Measurements from ENCODE around the gene TSPEAR.
"Not testable (repeated sequence)": the region's sequence is repeated elsewhere in the genome, so short reads cannot be mapped to it uniquely, and the experiment has no call there.

The TSPEAR gene

DNA sequence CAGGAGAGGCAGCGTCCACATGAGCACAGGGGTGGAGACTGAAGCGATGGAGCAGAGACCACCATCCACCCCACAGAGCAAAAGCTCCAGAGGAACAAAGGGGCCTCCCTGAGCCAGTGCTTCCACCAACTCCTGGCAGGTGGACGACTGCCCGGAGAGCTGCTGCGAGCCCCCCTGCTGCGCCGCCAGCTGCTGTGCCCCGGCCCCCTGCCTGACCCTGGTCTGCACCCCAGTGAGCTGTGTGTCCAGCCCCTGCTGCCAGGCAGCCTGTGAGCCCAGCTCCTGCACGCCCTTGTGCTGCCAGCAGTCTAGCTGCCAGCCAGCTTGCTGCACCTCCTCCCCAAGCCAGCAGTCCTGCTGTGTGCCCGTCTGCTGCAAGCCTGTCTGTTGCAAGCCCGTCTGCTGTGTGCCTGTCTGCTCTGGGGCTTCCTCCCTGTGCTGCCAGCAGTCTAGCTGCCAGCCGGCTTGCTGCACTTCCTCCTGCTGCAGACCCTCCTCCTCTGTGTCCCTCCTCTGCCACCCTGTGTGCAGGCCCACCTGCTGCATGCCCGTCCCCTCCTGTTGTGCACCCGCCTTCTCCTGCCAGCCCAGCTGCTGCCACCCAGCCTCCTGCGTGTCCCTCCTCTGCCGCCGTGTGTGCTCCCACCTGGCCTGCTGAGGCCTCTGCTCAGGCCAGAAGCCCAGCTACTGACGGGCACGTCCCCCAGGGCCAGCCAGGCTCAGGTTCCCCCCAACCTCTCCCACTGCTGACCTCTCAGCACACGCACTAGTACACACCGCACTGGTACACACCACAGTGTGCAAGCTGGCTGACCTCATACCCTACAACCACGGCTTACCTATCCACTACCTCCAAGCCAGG lies 9.0 kb downstream of the TSPEAR start:
- DNase-seq (ENCODE audit: low spot score) = no peak

DNA sequence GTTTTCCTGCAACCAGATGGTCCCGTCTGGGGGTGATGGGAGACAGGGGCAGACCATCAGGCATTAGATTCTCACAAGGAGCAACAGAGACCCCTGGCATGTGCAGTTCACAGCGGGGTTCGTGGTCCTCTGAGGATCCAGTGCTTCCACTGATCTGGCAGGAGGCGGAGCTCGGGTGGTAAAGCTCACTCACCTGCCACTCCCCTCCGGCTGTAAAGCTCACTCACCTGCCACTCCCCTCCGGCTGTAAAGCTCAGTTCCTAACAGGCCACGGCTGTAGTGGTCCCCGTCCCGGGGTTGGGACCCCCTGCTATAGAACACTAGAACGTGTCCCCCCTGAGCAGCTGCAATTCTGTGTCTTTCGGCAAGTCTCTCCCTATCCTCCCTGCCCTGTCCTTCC lies 9.8 kb downstream of the TSPEAR start:
- no peak for DNase-seq (ENCODE audit: low spot score)

DNA sequence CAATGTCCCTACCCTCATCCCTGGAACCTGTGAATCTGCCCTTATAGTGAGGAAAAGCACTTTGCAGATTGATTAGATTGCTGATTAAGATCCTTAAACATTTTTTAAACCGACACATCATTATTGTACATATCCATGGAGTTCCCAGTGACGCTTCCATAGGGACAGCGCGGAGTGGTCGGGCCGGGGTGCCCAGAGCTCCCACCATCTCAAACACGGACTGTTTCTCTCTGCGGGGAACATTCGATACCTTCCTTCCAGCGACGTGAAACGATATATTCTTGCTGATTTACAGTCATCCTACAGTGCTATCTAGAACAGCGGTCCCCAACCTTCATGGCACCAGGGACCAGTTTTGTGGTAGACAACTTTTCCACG lies 10.4 kb downstream of the TSPEAR start:
- DNase-seq (ENCODE audit: low spot score) = no peak

DNA sequence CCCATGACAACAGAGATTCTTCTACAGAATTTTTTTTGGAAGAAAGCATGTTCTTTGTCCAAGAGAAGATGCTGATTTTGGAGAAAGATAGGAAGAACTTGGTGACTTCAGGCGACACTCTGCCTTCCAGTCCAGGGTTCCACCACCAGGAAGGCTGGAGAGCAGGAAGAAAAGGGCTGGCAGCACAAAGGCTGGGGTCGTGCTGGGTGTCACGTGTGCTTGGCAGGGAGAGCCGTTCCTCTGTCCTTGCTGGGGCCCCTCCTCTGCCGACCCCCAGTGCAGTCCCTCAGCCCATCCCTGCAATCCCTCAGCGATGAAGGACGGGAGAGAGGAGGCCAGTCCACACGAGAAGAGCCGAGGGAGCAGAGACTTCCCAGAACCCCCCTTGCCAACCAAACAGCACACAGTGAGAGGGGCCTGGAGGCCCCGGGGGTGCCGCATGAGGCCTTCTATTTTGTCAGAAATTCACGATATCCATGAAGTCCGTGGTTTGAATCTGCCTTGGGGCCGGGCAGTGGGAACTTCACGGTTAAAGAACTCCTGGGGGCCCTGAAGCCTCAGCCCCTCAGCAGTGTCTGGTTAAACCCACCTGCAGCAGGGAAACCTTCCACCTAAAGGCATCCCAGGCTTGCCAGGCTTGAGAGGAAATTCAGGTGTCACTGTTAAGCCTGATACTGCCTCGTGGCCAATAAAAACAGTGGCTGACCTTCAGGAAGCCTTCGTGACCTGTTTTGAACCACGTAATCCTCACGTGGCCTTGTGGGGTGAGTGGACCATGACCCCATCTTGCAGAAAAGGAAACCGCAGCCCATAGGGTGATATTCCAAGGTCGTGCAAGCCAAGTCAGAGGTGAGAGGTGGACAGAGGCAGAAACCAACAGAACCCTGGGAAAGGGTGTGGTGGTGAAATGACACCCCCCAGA lies 11.0 kb downstream of the TSPEAR start:
- no peak for DNase-seq (ENCODE audit: low spot score)

DNA sequence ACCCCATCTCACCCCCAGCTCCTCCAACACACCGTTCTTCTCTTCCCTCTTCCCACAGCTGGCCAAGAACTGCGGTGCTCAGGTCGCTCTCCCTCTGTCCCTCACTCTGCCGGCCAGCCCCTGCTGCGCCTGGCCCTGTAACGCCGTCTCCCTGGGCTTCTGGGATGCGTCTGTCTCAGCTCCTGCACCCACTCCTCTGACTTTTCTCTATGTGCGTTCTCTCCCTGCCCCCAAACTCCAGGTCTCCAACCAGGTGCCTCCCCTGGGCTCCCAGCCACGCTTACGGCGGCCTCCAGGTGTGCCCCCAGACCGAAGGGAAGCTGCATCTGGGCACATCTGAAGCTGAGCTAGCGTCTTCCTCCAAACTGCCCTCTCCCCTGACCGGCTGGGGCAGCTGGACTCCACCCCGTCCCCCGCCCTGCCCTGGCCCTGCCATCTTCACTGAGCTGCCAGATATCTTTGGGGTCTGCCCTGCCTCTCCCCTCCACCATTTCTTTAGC lies 11.8 kb downstream of the TSPEAR start:
- DNase-seq (ENCODE audit: low spot score) = no peak

DNA sequence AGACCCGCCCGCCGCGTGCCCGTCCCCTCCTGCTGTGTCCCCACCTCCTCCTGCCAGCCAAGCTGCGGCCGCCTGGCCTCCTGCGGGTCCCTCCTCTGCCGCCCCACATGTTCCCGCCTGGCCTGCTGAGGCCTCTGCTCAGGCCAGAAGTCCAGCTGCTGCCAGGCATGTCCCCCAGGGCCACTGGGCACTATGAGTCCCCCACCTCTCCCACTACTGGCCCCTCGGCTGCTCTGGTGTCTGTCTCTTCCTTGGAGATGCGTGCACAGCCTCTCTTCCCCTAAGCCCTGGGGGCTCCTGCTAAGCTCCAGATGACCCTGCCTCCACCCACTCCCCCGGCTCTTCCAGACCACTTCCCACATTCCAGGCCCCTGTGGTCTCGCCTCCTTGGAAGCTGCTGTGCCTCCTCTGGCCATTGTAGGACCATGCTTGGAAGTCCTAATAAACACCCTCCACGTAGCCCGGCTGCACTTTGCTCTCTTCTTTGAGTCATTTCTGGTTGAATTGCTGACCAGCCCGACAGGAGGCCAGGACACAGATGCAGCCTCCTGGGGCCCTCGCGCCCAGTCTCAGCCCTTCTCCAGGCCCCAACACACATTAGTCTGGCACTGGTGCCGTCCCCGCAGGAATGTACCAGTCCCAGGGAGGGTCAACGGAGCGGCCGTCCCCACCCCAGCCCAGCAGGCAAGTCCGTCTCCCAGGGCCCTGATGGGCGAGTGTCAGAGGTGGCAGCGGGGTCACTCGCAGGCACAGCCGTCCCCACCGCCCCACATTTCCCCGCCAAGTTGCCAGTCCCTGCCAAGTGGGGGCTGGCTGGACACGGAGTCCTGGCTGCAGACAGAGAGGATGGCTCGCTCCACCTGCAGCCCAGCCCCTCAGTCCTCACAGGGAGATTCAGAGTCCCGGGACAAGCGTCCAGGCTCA lies 13.3 kb downstream of the TSPEAR start:
- no peak for DNase-seq (ENCODE audit: low spot score)

DNA sequence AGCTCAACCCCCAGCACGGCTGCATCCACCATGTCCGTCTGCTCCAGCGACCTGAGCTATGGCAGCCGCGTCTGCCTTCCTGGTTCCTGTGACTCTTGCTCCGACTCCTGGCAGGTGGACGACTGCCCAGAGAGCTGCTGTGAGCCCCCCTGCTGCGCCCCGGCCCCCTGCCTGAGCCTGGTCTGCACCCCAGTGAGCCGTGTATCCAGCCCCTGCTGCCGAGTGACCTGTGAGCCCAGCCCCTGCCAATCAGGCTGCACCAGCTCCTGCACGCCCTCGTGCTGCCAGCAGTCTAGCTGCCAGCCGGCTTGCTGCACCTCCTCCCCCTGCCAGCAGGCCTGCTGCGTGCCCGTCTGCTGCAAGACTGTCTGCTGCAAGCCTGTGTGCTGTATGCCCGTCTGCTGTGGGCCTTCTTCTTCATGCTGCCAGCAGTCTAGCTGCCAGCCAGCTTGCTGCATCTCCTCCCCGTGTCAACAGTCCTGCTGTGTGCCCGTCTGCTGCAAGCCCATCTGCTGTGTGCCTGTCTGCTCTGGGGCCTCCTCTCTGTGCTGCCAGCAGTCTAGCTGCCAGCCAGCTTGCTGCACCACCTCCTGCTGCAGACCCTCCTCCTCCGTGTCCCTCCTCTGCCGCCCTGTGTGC lies 14.1 kb downstream of the TSPEAR start, which contains the start of gene KRTAP10-12:
KRTAP10-12 (plus strand) TSS at position 1 of the 639 bp plus-strand sequence; CDS start at position 31, 30 bp downstream.
- not testable (repeated sequence) for DNase-seq (ENCODE audit: low spot score)

DNA sequence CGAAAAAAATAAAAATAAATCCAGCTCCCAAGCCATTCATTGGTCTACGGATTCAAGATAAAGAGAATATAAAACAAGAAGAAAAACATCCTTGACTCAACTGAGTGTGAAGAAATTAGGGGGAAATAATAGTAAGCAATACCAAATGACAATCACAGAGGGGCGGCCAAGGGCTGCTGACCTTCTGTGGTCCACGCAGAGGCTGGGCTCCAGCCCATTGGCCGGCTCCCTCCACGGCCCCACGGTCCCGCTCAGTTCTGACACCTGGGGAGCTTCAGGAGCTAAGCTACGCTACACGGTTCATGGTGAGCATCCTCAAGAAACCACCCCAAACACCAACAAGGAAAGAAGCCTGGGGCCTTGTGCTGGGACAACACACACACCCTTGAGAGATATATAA lies 14.8 kb downstream of the TSPEAR start:
- no peak for DNase-seq (ENCODE audit: low spot score)

DNA sequence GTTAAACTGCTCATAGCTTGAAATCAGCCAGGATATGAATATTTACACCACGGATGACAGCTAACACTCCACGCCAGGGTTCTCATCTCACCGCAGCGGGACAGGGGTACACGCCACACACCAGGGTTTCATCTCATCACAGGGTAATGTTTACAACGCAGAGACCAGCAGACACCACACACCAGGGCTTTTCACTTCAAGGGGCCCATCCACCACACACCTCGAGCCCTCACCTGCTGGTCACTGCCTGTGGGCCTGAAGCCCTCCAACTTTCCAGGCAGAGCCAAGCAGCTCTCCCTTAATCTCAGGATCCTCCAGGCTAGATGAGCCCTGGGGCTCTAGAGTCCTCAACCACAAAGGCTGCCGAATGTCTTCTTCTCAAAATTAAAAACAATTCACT lies 15.7 kb downstream of the TSPEAR start:
- no peak for DNase-seq (ENCODE audit: low spot score)

DNA sequence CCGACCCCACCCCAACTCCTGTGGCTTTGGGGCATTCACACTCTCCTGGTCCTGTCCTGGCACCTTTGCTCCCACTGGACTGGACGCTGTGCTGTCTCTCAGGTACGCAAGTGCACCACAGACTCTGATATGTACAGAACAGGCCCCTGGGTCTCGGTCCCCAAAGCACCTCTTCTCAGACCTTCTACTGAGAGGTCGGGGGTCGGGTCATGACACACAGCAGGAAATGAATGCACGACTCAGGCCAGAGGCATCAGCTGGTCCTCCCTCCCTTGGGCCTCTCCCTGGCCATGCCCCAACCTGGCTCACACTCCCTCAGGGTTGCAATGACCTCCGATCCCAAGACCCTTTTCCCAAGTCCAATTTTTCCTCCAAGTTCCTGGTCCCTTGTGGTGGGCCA lies 16.2 kb downstream of the TSPEAR start:
- no peak for DNase-seq (ENCODE audit: low spot score)

DNA sequence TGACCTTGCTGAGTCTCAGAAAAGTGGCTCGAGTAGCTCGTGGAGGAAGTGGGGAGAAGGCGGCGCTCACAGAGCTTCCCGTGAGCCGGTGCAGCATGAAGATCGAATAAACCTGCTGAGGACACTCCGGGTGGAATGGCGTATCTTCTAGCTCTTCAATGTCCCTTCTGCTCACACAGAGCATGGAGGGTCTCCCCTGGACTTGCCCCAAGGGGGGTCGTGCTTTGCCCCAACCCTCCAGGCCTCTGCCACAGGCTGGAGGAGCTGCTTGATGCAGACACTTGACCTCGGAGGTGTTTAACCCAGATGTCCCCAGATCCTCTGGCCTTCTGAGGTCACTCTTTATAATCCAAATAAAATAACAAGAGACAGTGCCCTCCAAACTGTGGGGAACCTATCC lies 16.6 kb downstream of the TSPEAR start:
- DNase-seq (ENCODE audit: low spot score) = no peak

DNA sequence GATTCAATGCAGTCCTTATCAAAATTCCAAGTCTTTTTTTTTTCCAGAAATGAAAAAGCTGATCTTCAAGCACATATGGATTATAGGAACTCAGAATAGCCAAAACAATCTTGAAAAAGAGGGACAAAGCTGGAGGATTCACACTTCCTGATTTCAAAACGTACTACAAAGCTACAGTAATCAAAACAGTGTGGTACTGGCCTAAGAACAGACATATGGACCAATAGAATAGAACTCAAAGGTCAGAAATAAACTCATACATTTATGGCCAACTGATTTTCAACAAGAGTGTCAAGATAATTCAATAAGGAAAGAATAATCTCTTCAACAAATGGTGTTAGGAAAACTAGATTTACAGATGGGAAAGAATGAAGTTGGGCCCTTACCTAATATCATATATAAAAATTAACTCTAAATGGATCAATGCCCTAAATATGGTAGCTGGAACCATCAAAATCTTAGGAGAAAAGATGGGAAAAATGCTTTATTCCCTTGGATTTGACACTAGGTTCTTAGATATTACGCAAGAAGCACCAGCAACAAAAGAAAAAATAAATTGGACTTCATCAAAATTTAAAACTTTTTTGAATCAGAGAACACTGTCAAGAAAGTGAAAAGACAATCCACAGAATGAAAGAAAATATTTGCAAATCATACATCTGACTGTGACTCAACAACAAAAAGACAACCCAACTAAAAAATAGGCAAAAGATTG lies 18.4 kb downstream of the TSPEAR start:
- no peak for DNase-seq (ENCODE audit: low spot score)

DNA sequence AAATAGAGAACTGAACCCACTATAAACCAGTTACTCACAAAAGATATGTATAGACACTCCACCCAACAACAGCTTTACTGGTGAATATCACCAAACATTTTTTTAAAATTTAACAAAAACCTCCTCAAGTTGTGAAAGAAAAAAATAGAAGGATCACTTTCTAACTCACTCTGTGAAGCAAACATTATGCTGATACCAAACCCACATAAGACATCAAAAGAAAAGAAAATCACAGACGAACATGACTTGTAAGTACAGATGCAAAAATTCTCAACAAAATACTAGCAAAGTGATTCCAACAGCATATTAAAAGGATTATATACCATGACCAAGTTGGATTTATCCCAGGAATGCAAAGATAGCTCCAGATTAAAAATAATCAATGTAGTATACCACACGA lies 19.7 kb downstream of the TSPEAR start:
- DNase-seq (ENCODE audit: low spot score) = no peak

DNA sequence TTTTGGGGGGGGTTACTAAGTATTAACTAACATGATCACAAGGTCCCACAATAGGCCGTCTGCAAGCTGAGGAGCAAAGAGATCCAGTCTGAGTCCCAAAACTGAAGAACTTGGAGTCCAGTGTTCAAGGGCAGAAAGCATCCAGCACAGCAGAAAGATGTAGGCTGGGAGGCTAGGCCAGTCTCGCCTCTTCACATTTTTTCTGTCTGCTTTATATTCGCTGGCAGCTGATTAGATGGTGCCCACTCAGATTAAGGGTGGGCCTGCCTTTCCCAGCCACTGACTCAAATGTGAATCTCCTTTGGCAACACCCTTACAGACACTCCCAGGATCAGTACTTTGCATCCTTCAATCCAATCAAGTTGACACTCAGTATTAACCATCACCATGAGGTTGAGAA lies 21.6 kb downstream of the TSPEAR start:
- DNase-seq (ENCODE audit: low spot score) = not testable (repeated sequence)

DNA sequence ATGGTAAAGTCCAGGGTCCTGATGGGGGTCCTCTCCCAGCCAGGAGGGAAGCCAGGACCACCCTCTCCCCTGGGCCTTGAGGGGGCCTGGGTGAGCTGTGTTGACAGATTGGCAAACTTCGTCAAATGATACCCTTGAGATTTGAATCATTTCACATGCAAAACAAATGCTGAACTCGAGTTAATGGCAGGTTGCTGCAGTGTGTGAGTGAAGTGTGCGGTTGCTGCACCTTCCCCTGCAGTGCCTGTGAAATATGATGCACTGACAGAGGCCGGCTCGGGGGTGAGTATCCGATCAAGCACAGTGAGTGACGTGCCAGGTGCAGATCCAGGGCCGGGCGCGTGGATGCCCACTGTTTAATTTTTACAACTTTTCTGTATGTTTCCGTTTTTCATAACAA lies 23.7 kb downstream of the TSPEAR start:
- no peak for DNase-seq (ENCODE audit: low spot score)

DNA sequence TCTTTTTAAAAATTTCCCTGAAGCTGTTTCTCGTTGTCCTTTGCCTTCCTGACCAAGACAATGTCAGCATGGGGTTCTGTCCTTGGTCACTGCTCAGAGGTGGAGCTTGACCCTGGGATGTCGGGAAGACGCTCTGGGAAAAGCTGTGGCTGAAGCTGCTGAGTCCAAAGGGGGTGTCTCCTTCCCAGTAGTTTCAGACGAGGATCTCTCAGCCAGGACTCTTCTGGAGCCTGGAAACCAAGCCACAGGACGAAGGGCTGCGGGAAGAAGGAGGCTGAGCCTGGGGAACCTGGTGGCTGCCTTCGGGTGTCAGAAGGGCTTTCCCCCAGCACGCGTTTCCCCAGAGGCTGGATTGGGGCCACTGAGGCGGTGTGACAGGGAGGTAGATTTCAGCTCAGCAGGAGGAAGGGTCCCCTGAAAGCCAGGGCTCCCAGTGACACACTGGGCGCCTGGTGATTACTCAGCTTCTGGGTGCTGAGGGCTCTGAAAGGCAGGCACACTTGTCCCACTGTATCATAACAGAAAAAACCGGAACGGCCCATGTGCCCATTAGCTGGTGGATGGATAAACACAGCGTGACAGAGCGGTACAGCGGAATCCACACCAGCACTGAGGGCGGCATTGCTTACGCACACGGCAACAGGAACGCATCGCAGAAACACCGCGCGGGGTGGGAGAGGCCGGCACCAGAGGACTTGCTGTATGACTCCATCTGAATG lies 24.4 kb downstream of the TSPEAR start:
- no peak for DNase-seq (ENCODE audit: low spot score)

DNA sequence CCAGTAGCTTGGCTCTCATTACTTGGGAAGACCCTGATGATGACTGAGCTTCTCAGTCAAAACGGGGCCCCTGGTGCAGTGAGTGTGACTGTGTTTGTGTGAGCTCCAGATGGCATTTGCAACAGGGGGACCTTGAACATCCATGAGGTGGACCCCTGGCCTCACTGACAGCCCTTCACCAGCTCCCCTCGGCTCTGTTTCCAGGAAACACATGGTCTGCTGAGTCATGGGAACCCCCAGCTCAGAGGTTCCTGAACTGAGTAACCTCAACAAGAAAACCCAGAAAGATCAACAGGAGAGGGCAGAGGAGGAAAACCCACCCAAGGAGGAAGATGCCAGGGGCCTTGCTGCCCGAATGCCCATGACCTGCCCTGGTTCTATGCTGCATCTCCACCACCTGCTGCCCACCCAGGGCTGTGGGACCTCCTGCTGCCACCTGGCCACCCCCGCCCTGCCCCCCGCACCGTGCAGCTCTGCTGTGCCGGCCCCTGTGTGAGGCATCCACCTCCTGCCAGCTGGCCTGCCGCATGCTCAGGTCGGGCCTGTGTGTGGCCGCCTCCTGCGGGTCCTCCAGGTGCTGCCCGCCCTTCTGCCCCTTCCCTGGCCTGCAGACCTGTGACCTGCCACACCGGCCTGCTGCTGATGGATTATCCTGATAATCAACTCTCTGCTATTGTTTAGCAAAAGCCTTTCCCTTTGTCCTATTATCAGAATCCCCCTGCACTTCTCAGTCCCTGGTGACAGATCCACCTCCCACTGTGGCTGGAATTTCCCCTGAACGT lies 25.2 kb downstream of the TSPEAR start:
- DNase-seq (ENCODE audit: low spot score) = no peak

DNA sequence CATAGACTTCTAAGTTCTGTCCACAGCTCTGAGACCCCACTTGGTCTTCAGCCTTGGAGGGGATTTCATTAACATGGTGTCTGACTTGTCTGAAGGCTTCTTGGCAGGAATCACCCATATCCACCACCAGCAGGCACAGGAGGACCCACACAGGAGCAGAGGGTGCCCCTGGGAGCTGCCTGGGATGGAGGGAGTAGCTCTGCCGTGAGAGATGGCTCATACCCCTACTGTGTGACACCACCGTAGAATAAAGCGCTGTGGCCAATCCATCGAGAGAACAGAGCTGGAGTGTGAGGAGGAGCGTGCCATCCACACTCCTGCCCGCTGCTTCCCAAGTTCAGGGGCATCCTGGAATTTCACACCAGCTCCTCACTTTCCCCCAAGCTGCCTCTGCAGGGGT lies 26.3 kb downstream of the TSPEAR start:
- DNase-seq (ENCODE audit: low spot score) = not testable (repeated sequence)

DNA sequence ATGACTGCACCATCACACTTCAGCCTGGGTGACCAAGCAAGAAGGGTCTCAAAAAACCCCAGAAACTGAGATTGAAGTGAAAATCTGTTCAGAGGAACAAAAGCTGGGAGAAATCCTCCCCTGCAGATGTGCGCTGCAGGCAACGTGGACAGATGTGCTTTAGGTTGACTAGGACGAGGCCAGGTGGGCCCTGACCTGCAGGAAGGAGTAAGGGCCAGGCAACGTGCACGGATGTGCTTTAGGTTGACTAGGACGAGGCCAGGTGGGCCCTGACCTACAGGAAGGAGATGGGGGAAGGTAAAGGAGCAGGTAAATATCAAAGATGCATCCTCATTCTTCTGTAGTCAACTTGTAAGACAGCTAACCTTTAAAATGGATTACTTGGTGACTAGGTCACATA lies 26.9 kb downstream of the TSPEAR start:
- DNase-seq (ENCODE audit: low spot score) = no peak
